Mesothelial cell of epicardium (in vitro differentiated cells): ENCODE data around the gene CNN2. TPM values are rescaled to one million over a fixed set of nuclear protein-coding genes. Genes with fewer than 3 reads are reported as not detected.
"Not testable (repeated sequence)": the region's sequence is repeated elsewhere in the genome, so short reads cannot be mapped to it uniquely, and the experiment has no call there.

Experiments
- DNase-seq, 2 experiments: peaks; one replicate each; pipeline ENCODE4 v3.0.0; 2021; ENCODE audit warnings: low spot score in 2 of 2; ENCODE audit not compliant: unreplicated experiment in 2 of 2
- H3K27ac Mint-ChIP-seq: 2 replicates; pipeline ENCODE4 v1.8.0; 2021; ENCODE audit warnings: mixed read lengths
- H3K27me3 Mint-ChIP-seq: 2 replicates; pipeline ENCODE4 v1.8.0; 2021; ENCODE audit warnings: low read depth, mixed read lengths
- H3K36me3 Mint-ChIP-seq: 2 replicates; pipeline ENCODE4 v1.8.0; 2021; ENCODE audit warnings: mixed read lengths
- H3K4me1 Mint-ChIP-seq: 2 replicates; pipeline ENCODE4 v1.8.0; 2021; ENCODE audit warnings: mixed read lengths
- H3K4me3 Mint-ChIP-seq: 2 replicates; pipeline ENCODE4 v1.8.0; 2021; ENCODE audit warnings: mild to moderate bottlenecking, moderate library complexity, mixed read lengths
- H3K9me3 Mint-ChIP-seq: 2 replicates; pipeline ENCODE4 v1.8.0; 2021; ENCODE audit warnings: mixed read lengths
- CTCF ChIP-seq: fragments of 200-600 bp; sonication (generic); IDR thresholded peaks from one replicate; pipeline ENCODE4 v1.5.0; 2021; ENCODE audit warnings: antibody characterized with exemption; ENCODE audit not compliant: unreplicated experiment
- total RNA-seq: library from RNA; stranded (reverse); gene quantifications from 3 replicates; pipeline ENCODE4 v1.2.1, GENCODE V29; 2021

Gene CNN2
- total RNA-seq, 1 donor from 2014 or later: 501 TPM

GRCh38 chr19:1018393-1018792, 8.0 kb upstream of the CNN2 start:
- Mint-ChIP-seq H3K4me1 (peaks cover 27% of the 10 kb centered on the region), H3K9me3 (no peaks in the 10 kb centered on the region), H3K27me3 (peaks cover 2% of the 10 kb centered on the region), H3K27ac (peak overlapping the region; percentile 73), H3K4me3 (peak overlapping the region; percentile 88), H3K36me3 (peaks cover 2% of the 10 kb centered on the region)
- DNase-seq: no peak
- TF ChIP-seq CTCF: no peak

- H3K4me3 Mint-ChIP-seq: peak overlapping the region; percentile 88
- H3K27me3 Mint-ChIP-seq: peaks cover 2% of the 10 kb centered on the region
- H3K9me3 Mint-ChIP-seq: no peaks in the 10 kb centered on the region
- TF ChIP-seq CTCF: no peak
- peak overlapping the region; percentile 73 for H3K27ac Mint-ChIP-seq
- H3K36me3 Mint-ChIP-seq: peaks cover 2% of the 10 kb centered on the region
- DNase-seq: no peak
- H3K4me1 Mint-ChIP-seq: peaks cover 27% of the 10 kb centered on the region
These were observed 7.3 kb upstream of the CNN2 start for GRCh38 chr19:1018932-1019615.

GRCh38 chr19:1019616-1019961, 6.8 kb upstream of the CNN2 start:
- Mint-ChIP-seq H3K27ac (peak overlapping the region; percentile 92), H3K36me3 (no peaks in the 10 kb centered on the region), H3K4me1 (peaks cover 27% of the 10 kb centered on the region), H3K27me3 (peaks cover 2% of the 10 kb centered on the region), H3K4me3 (peak overlapping the region; percentile 88), H3K9me3 (no peaks in the 10 kb centered on the region)
- DNase-seq: no peak
- no peak for TF ChIP-seq CTCF

GRCh38 chr19:1019980-1020867, 6.2 kb upstream of the CNN2 start:
- H3K36me3 Mint-ChIP-seq: no peaks in the 10 kb centered on the region
- peak overlapping the region; percentile 88 for H3K4me3 Mint-ChIP-seq
- DNase-seq: no peak
- TF ChIP-seq CTCF: no peak
- H3K27ac Mint-ChIP-seq: peak overlapping the region; percentile 92
- no peaks in the 10 kb centered on the region for H3K9me3 Mint-ChIP-seq
- H3K27me3 Mint-ChIP-seq: peaks cover 2% of the 10 kb centered on the region
- H3K4me1 Mint-ChIP-seq: peaks cover 27% of the 10 kb centered on the region

GRCh38 chr19:1020868-1021425, 5.5 kb upstream of the CNN2 start, which contains the start of gene TMEM259:
TMEM259 (minus strand) TSS chr19:1021123; CDS start chr19:1020996, 127 bp downstream.
- no peak for TF ChIP-seq CTCF
- Mint-ChIP-seq H3K4me3 (peak within 1 kb of the TSS; percentile 88), H3K4me1 (peaks cover 27% of the 10 kb centered on the region), H3K27me3 (peaks cover 2% of the 10 kb centered on the region), H3K9me3 (no peaks in the 10 kb centered on the region), H3K36me3 (no peaks in the 10 kb centered on the region), H3K27ac (peak within 1 kb of the TSS; percentile 100)
- DNase-seq: peak; percentile 96 to 98

GRCh38 chr19:1023883-1024188, 2.6 kb upstream of the CNN2 start:
- not testable (repeated sequence) for H3K27me3 Mint-ChIP-seq
- H3K4me1 Mint-ChIP-seq: peaks cover 14% of the 10 kb centered on the region

GRCh38 chr19:1025080-1025479, 1.3 kb upstream of the CNN2 start:
- DNase-seq, H3K9me3 Mint-ChIP-seq, H3K4me3 Mint-ChIP-seq, H3K36me3 Mint-ChIP-seq, H3K27me3 Mint-ChIP-seq: not testable (repeated sequence)
- Mint-ChIP-seq H3K27ac (peak overlapping the region; percentile 86), H3K4me1 (peaks cover 14% of the 10 kb centered on the region)

More at GRCh38 chr19:1023883-1024188, 2.6 kb upstream of the CNN2 start:
- not testable (repeated sequence) for H3K9me3 Mint-ChIP-seq, H3K4me3 Mint-ChIP-seq, H3K27ac Mint-ChIP-seq, DNase-seq, H3K36me3 Mint-ChIP-seq
